ENCODE data around the gene FAM76B.

DNA sequence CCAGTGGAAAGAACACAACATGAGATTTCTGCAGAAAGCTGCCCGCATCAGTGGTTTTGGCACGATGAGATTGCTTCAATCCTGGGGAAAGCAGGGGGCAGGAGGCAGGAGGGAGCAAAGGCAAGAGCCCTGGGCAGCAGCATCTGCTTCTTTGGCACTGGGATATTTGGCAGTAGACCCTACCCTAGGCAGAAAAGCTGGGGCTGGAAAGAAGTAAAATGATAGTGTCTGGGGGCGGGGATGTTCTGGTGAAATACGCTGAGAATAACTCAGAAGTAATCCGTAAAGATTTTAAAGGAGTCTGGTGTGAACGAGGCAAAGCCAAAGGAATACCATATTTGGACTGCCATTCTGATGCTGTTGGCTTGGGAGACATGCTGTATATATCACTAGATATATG is 62.0 kb downstream of the FAM76B start:
- TF ChIP-seq, protein P1, sequence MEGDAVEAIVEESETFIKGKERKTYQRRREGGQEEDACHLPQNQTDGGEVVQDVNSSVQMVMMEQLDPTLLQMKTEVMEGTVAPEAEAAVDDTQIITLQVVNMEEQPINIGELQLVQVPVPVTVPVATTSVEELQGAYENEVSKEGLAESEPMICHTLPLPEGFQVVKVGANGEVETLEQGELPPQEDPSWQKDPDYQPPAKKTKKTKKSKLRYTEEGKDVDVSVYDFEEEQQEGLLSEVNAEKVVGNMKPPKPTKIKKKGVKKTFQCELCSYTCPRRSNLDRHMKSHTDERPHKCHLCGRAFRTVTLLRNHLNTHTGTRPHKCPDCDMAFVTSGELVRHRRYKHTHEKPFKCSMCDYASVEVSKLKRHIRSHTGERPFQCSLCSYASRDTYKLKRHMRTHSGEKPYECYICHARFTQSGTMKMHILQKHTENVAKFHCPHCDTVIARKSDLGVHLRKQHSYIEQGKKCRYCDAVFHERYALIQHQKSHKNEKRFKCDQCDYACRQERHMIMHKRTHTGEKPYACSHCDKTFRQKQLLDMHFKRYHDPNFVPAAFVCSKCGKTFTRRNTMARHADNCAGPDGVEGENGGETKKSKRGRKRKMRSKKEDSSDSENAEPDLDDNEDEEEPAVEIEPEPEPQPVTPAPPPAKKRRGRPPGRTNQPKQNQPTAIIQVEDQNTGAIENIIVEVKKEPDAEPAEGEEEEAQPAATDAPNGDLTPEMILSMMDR (IDR thresholded peaks at IDR 0.05), result no peak
- no peak for TF ChIP-seq EP300 (IDR thresholded peaks at IDR 0.05)
- no peak for TF ChIP-seq POLR2A (IDR thresholded peaks at IDR 0.05)
- no peak for TF ChIP-seq POLR2AphosphoS5 (IDR thresholded peaks at IDR 0.05)

Data from suprapubic skin (tissue), 4 donors.